Measurements from ENCODE around the gene GFOD2. TPM values are rescaled to one million over a fixed set of nuclear protein-coding genes. Genes with fewer than 3 reads are reported as not detected.

Gene GFOD2
- total RNA-seq, 1 donor from 2014 or later, result 12.5 TPM

DNA sequence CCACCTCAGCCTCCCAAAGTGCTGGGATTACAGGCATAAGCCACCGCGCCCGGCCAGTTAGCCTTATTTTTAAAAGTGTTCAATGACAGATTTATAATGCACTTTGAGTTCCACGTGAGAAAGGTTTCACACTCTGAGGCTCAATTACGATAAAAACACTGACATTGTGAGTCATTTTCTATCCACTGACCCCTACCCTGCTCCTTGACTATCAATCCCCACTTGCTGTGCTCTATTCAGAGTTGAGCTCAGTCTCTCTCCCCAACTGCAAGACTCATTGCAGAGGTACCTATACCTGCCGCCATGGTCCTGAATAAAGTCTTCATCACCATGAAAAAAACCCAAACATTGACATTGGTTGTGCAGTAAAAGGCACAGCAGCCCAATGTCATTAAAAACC is 8.5 kb downstream of the GFOD2 start:
- Histone ChIP-seq H3K27me3 (ENCODE audit: control insufficient read depth in 3 of 3, insufficient read depth in 3 of 3, low read length in 3 of 3) (no peaks in the 10 kb centered on the region), H3K4me3 (ENCODE audit: low read length in 3 of 3) (no peak overlapping the region), H3K9me3 (ENCODE audit: control insufficient read depth in 3 of 3, low read length in 3 of 3) (no peaks in the 10 kb centered on the region), H3K36me3 (ENCODE audit: control insufficient read depth in 3 of 3, insufficient read depth in 3 of 3, low read length in 3 of 3) (no peaks in the 10 kb centered on the region), H3K4me1 (ENCODE audit: control insufficient read depth in 3 of 3, insufficient read depth in 3 of 3, low read length in 3 of 3) (peaks cover 3 to 12% (median 4%) of the 10 kb centered on the region in 3 donors), H3K27ac (ENCODE audit: low read depth, low read length) (no peak overlapping the region), H3K9ac (ENCODE audit: low read depth in 1 of 3, low read length in 3 of 3) (no peak overlapping the region)

DNA sequence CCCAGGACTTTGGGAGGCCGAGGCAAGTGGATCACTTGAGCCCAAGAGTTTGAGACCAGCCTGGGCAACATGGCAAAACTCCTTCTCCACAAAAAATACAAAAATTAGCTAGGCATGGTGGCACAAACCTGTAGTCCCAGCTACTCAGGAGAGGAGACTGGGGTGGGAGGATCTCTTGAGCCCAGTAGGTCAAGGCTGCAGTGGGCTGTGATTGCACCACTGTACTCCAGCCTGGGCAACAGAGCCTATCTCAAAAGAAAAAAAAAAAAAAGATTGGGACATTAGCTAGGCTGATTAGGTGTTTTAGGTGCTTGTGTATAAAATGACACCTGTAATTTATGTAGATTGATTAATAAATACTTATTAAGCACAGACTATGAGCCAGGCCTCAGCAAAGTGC is 10.1 kb downstream of the GFOD2 start:
- Histone ChIP-seq H3K4me1 (ENCODE audit: control insufficient read depth in 3 of 3, insufficient read depth in 3 of 3, low read length in 3 of 3) (peaks cover 7 to 22% (median 9%) of the 10 kb centered on the region in 3 donors), H3K27me3 (ENCODE audit: control insufficient read depth in 3 of 3, insufficient read depth in 3 of 3, low read length in 3 of 3) (no peaks in the 10 kb centered on the region), H3K27ac (ENCODE audit: low read depth, low read length) (no peak overlapping the region), H3K9me3 (ENCODE audit: control insufficient read depth in 3 of 3, low read length in 3 of 3) (no peaks in the 10 kb centered on the region), H3K36me3 (ENCODE audit: control insufficient read depth in 3 of 3, insufficient read depth in 3 of 3, low read length in 3 of 3) (no peaks in the 10 kb centered on the region), H3K9ac (ENCODE audit: low read depth in 1 of 3, low read length in 3 of 3) (no peak overlapping the region), H3K4me3 (ENCODE audit: low read length in 3 of 3) (no peak overlapping the region)

DNA sequence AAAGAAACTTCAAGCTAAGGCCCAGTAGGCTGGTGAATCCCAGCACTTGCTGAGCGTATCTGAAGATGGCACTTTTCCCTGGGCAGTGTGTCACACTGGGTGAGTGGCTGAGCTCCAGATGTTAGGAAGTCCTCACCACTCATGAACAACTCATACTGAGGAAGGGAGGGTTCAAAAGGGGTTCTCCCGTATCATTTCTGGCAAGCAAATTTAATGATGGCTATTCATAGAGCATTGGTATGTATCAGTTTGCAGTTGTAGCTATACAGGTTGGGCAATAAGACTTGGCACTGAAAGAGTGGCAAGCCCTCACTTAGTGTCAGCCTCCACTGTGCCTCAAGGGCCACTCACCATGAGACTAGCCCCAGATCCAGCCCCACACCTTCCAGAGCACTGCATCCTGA is 10.7 kb downstream of the GFOD2 start:
- peak overlapping the region; percentile 16 for H3K27ac ChIP-seq (ENCODE audit: low read depth, low read length)
- H3K27me3 ChIP-seq (ENCODE audit: control insufficient read depth in 3 of 3, insufficient read depth in 3 of 3, low read length in 3 of 3), result no peaks in the 10 kb centered on the region
- peaks cover 10 to 27% (median 13%) of the 10 kb centered on the region in 3 donors for H3K4me1 ChIP-seq (ENCODE audit: control insufficient read depth in 3 of 3, insufficient read depth in 3 of 3, low read length in 3 of 3)
- H3K4me3 ChIP-seq (ENCODE audit: low read length in 3 of 3), result no peak overlapping the region
- no peaks in the 10 kb centered on the region for H3K9me3 ChIP-seq (ENCODE audit: control insufficient read depth in 3 of 3, low read length in 3 of 3)
- no peaks in the 10 kb centered on the region for H3K36me3 ChIP-seq (ENCODE audit: control insufficient read depth in 3 of 3, insufficient read depth in 3 of 3, low read length in 3 of 3)
- no peak overlapping the region for H3K9ac ChIP-seq (ENCODE audit: low read depth in 1 of 3, low read length in 3 of 3)

DNA sequence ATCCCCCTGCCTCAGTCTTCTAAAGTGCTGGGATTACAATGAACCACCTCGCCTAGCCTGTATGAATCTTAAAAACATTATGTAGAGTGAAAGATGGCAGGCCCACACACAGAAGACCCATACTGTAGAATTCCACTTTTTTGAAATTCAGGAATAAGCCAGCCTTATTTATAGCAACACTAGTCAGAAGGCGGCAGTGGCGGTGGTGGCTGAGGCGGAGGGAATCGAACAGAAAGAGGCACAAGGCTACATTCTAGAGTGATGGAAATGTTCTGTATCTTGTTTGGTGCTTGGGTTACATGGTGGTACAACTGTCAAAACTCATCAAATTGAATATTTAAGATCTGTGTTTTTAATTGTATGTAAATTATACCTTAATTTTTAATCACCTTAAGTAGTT is 11.3 kb downstream of the GFOD2 start:
- peak overlapping the region; percentile 16 for H3K27ac ChIP-seq (ENCODE audit: low read depth, low read length)
- peaks cover 10 to 28% (median 15%) of the 10 kb centered on the region in 3 donors for H3K4me1 ChIP-seq (ENCODE audit: control insufficient read depth in 3 of 3, insufficient read depth in 3 of 3, low read length in 3 of 3)

DNA sequence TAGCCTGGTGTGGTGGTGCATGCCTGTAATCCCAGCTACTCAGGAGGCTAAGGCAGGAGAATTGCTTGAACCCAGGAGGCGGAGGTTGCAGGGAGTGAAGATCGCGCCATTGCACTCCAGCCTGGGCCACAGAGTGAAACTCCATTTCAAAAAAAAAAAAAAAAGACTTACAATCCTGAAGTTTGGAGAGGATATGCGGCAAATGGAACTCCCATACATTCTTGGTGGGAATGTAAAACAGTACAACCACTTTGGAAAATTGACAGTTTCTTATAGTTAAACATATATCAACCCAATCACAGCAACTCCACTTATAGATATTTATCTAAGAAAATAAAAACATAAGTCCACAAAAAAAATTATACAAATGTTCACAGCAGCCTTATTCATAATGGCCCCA is 11.9 kb downstream of the GFOD2 start:
- Histone ChIP-seq H3K36me3 (ENCODE audit: control insufficient read depth in 3 of 3, insufficient read depth in 3 of 3, low read length in 3 of 3) (no peaks in the 10 kb centered on the region), H3K4me1 (ENCODE audit: control insufficient read depth in 3 of 3, insufficient read depth in 3 of 3, low read length in 3 of 3) (peaks cover 10 to 28% (median 15%) of the 10 kb centered on the region in 3 donors), H3K4me3 (ENCODE audit: low read length in 3 of 3) (no peak overlapping the region), H3K27ac (ENCODE audit: low read depth, low read length) (no peak overlapping the region), H3K27me3 (ENCODE audit: control insufficient read depth in 3 of 3, insufficient read depth in 3 of 3, low read length in 3 of 3) (no peaks in the 10 kb centered on the region), H3K9me3 (ENCODE audit: control insufficient read depth in 3 of 3, low read length in 3 of 3) (no peaks in the 10 kb centered on the region), H3K9ac (ENCODE audit: low read depth in 1 of 3, low read length in 3 of 3) (no peak overlapping the region)

More for the DNA sequence above, 11.3 kb downstream of the GFOD2 start:
- no peaks in the 10 kb centered on the region for H3K27me3 ChIP-seq (ENCODE audit: control insufficient read depth in 3 of 3, insufficient read depth in 3 of 3, low read length in 3 of 3)
- no peak overlapping the region for H3K4me3 ChIP-seq (ENCODE audit: low read length in 3 of 3)
- H3K9me3 ChIP-seq (ENCODE audit: control insufficient read depth in 3 of 3, low read length in 3 of 3), result no peaks in the 10 kb centered on the region
- H3K36me3 ChIP-seq (ENCODE audit: control insufficient read depth in 3 of 3, insufficient read depth in 3 of 3, low read length in 3 of 3), result no peaks in the 10 kb centered on the region
- H3K9ac ChIP-seq (ENCODE audit: low read depth in 1 of 3, low read length in 3 of 3), result no peak overlapping the region

DNA sequence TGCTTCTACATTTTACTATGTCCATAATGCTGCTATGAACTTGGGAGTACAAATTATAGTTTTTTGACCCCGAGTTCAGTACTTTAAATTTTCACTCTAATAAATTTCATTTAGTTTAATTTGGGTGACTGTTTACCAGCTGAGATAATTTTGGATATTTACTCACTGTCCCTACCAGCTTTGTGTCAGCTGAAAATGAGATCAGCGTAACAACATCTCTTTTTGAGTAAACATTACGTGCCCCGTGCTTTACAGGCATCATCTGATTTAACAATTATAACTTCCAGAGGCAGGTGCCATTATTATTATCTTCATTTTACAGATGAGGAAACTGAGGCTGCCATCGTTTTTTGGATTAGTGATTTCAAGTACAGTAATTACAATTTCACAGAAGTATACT is 15.0 kb downstream of the GFOD2 start:
- Histone ChIP-seq H3K27me3 (ENCODE audit: control insufficient read depth in 3 of 3, insufficient read depth in 3 of 3, low read length in 3 of 3) (no peaks in the 10 kb centered on the region), H3K9ac (ENCODE audit: low read depth in 1 of 3, low read length in 3 of 3) (no peak overlapping the region), H3K9me3 (ENCODE audit: control insufficient read depth in 3 of 3, low read length in 3 of 3) (no peaks in the 10 kb centered on the region), H3K27ac (ENCODE audit: low read depth, low read length) (no peak overlapping the region), H3K4me3 (ENCODE audit: low read length in 3 of 3) (no peak overlapping the region), H3K36me3 (ENCODE audit: control insufficient read depth in 3 of 3, insufficient read depth in 3 of 3, low read length in 3 of 3) (no peaks in the 10 kb centered on the region), H3K4me1 (ENCODE audit: control insufficient read depth in 3 of 3, insufficient read depth in 3 of 3, low read length in 3 of 3) (peaks cover 10 to 28% (median 15%) of the 10 kb centered on the region in 3 donors)

DNA sequence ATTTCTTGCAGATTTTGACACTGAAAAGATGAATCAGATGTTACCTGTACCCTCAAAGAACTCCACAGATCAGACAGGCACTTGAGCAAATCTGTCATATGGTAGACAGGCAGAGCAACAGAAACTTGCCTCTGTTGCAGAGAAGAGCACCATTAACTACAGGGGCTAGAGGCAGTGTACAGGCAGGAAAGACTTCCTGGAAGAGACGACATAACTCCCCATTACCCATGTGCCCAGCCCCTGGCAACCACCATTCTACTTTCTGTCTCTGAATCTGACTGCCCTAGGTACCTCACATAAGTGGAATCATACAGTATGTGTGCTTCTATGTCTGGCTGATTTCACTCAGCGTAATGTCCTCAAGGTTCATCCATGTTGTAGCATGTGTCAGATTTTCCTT is 15.5 kb downstream of the GFOD2 start:
- no peak overlapping the region for H3K27ac ChIP-seq (ENCODE audit: low read depth, low read length)
- H3K9ac ChIP-seq (ENCODE audit: low read depth in 1 of 3, low read length in 3 of 3), result peak overlapping the region in 1 of 3 donors; percentile 46
- H3K36me3 ChIP-seq (ENCODE audit: control insufficient read depth in 3 of 3, insufficient read depth in 3 of 3, low read length in 3 of 3), result no peaks in the 10 kb centered on the region
- no peak overlapping the region for H3K4me3 ChIP-seq (ENCODE audit: low read length in 3 of 3)
- no peaks in the 10 kb centered on the region for H3K27me3 ChIP-seq (ENCODE audit: control insufficient read depth in 3 of 3, insufficient read depth in 3 of 3, low read length in 3 of 3)
- H3K9me3 ChIP-seq (ENCODE audit: control insufficient read depth in 3 of 3, low read length in 3 of 3), result no peaks in the 10 kb centered on the region
- peaks cover 9 to 25% (median 15%) of the 10 kb centered on the region in 3 donors for H3K4me1 ChIP-seq (ENCODE audit: control insufficient read depth in 3 of 3, insufficient read depth in 3 of 3, low read length in 3 of 3)

DNA sequence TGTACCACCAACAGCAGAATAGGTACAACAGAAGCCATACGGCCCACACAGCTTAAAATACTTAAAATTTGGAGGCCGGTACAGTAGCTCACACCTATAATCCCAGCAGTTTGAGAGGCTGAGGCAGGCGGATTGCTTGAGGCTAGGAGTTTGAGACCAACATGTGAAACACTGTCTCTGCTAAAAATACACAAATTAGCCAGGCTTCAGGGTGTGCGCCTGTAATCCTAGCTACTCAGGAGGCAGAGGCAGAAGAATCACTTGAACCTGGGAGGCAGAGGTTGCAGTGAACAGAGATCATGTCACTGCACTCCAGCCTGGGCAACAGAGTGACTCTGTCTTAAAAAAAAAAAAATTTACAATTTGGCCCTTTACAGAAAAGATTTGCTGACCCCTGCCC is 17.0 kb downstream of the GFOD2 start:
- Histone ChIP-seq H3K27me3 (ENCODE audit: control insufficient read depth in 3 of 3, insufficient read depth in 3 of 3, low read length in 3 of 3) (no peaks in the 10 kb centered on the region), H3K27ac (ENCODE audit: low read depth, low read length) (no peak overlapping the region), H3K9ac (ENCODE audit: low read depth in 1 of 3, low read length in 3 of 3) (no peak overlapping the region), H3K9me3 (ENCODE audit: control insufficient read depth in 3 of 3, low read length in 3 of 3) (no peaks in the 10 kb centered on the region), H3K4me3 (ENCODE audit: low read length in 3 of 3) (no peak overlapping the region), H3K4me1 (ENCODE audit: control insufficient read depth in 3 of 3, insufficient read depth in 3 of 3, low read length in 3 of 3) (peaks cover 7 to 16% (median 12%) of the 10 kb centered on the region in 3 donors), H3K36me3 (ENCODE audit: control insufficient read depth in 3 of 3, insufficient read depth in 3 of 3, low read length in 3 of 3) (no peaks in the 10 kb centered on the region)

DNA sequence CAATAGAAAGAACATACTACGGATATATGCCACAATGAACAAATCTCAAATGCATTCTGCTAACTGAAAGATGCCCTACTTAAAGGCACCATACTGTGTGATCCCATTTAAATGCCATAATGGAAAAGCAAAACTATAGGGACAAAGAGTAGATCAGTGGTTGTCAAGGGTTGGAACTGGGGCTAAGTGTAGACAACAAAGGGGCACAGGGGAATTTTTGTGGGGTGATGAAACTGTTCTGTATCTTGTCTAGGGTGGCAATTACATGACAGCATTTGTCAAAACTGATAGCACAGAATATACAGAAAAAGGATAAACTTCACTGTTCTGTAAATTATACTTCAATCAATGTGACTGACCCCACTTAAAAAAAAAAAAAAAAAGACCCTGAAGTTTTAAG is 17.7 kb downstream of the GFOD2 start:
- Histone ChIP-seq H3K9ac (ENCODE audit: low read depth in 1 of 3, low read length in 3 of 3) (no peak overlapping the region), H3K36me3 (ENCODE audit: control insufficient read depth in 3 of 3, insufficient read depth in 3 of 3, low read length in 3 of 3) (no peaks in the 10 kb centered on the region), H3K9me3 (ENCODE audit: control insufficient read depth in 3 of 3, low read length in 3 of 3) (no peaks in the 10 kb centered on the region), H3K4me1 (ENCODE audit: control insufficient read depth in 3 of 3, insufficient read depth in 3 of 3, low read length in 3 of 3) (peaks cover 7 to 16% (median 12%) of the 10 kb centered on the region in 3 donors), H3K4me3 (ENCODE audit: low read length in 3 of 3) (no peak overlapping the region), H3K27ac (ENCODE audit: low read depth, low read length) (no peak overlapping the region), H3K27me3 (ENCODE audit: control insufficient read depth in 3 of 3, insufficient read depth in 3 of 3, low read length in 3 of 3) (no peaks in the 10 kb centered on the region)

DNA sequence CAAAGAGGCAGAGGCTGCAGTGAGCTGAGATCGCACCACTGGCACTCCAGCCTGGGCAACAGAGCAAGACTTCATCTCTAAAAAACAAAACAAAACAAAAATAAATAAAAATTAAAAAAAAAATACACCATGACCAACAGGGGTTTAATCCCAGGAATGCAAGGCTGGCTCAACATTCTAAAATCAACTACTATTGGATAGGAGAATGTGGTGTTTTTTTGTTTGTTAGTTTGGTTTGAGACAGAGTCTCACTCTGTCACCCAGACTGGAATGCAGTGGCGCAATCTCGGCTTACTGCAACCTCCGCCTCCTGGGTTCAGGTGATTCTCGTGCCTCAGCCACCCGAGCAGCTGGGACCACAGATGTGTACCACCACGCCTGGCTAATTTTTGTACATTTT is 19.9 kb downstream of the GFOD2 start:
- H3K9me3 ChIP-seq (ENCODE audit: control insufficient read depth in 3 of 3, low read length in 3 of 3), result no peaks in the 10 kb centered on the region
- no peak overlapping the region for H3K9ac ChIP-seq (ENCODE audit: low read depth in 1 of 3, low read length in 3 of 3)
- H3K27me3 ChIP-seq (ENCODE audit: control insufficient read depth in 3 of 3, insufficient read depth in 3 of 3, low read length in 3 of 3), result no peaks in the 10 kb centered on the region
- no peak overlapping the region for H3K27ac ChIP-seq (ENCODE audit: low read depth, low read length)
- no peak overlapping the region for H3K4me3 ChIP-seq (ENCODE audit: low read length in 3 of 3)
- no peaks in the 10 kb centered on the region for H3K36me3 ChIP-seq (ENCODE audit: control insufficient read depth in 3 of 3, insufficient read depth in 3 of 3, low read length in 3 of 3)
- H3K4me1 ChIP-seq (ENCODE audit: control insufficient read depth in 3 of 3, insufficient read depth in 3 of 3, low read length in 3 of 3), result peaks cover 4 to 8% (median 6%) of the 10 kb centered on the region in 3 donors
